GM20000 (cell line): Measurements from ENCODE around the gene PTGIR.
A peak's percentile ranks its signal among the peaks of the same experiment; 100 is the strongest.

Experiments
- DNase-seq: peaks from one replicate; pipeline ENCODE4 v3.0.0; 2012; ENCODE audit warnings: low spot score
- CTCF ChIP-seq: IDR thresholded peaks from 2 replicates; pipeline ENCODE4 v1.5.1; 2012; ENCODE audit warnings: mild to moderate bottlenecking, control low read depth; ENCODE audit errors: extremely low read depth, missing control alignments

PTGIR gene

GRCh38 chr19:46621191-46622117 is 3.4 kb downstream of the PTGIR start:
- no peak for DNase-seq
- no peak for TF ChIP-seq CTCF

GRCh38 chr19:46620716-46621115 is 4.2 kb downstream of the PTGIR start:
- no peak for DNase-seq
- TF ChIP-seq CTCF: no peak

- DNase-seq: no peak
- no peak for TF ChIP-seq CTCF
These were observed 4.6 kb downstream of the PTGIR start for GRCh38 chr19:46620267-46620666.

GRCh38 chr19:46618670-46619231 is 6.1 kb downstream of the PTGIR start:
- no peak for DNase-seq

DNA sequence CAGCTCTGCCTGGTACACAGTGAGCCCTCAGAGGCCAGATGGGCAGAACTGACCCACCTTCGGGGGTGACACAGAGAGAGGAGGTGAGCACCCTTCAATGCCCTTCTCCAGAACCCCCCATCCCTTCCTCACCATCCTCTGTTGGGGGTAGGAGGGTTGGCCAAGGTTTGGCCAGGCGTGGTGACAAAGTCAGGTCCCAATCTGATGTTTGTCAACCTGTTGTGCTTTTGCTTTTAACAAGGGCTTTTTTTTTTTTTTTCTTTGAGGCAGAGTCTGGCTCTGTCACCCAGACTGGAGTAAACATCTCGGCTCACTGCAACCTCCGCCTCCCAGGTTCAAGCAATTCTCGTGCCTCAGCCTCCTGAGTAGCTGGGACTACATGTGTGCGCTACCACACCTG is 7.3 kb downstream of the PTGIR start:
- TF ChIP-seq CTCF: no peak
- no peak for DNase-seq

More at GRCh38 chr19:46618670-46619231, 6.1 kb downstream of the PTGIR start:
- no peak for TF ChIP-seq CTCF

- no peak for DNase-seq
- peak; percentile 83 for TF ChIP-seq CTCF
These were observed 8.1 kb downstream of the PTGIR start for GRCh38 chr19:46616631-46617322.

GRCh38 chr19:46615966-46616365 is 8.9 kb downstream of the PTGIR start:
- no peak for DNase-seq

More at GRCh38 chr19:46615966-46616365, 8.9 kb downstream of the PTGIR start:
- TF ChIP-seq CTCF: no peak
